HT1080 (cell line): Measurements from ENCODE around the gene NECAB2. TPM values are rescaled to one million over a fixed set of nuclear protein-coding genes. Genes with fewer than 3 reads are reported as not detected.

ENCODE experiments used
- DNase-seq: peaks from one replicate; pipeline ENCODE4 v3.0.0-alpha.2; 2015; ENCODE audit warnings: low read depth
- total RNA-seq: library from RNA; depleted of rRNA; stranded (reverse); fragments of >200 nt; shearing (Covaris generic); gene quantifications from 2 replicates; pipeline ENCODE4 v1.2.3, GENCODE V29; 2014

NECAB2 gene
- total RNA-seq, 1 experiment from 2014 or later: not detected

DNA sequence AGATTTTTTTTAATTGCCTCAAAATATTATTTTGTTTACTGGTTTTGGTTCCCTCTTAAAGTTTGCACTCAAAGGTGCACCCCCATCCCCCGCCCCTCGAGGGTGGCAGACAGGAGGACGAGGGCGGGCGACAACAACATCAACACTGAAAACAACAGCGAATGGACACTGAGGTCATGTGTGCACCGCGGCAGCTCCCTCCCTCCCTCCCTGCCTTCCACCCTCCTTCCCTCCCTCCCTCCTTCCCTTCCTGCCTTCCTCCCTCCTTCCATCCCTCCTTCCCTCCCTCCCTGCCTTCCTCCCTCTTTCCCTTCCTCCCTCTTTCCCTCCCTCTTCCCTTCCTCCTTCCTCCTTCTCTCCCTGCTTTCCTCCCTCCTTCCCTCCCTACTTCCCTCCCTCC is 16.5 kb upstream of the NECAB2 start:
- DNase-seq: no peak

DNA sequence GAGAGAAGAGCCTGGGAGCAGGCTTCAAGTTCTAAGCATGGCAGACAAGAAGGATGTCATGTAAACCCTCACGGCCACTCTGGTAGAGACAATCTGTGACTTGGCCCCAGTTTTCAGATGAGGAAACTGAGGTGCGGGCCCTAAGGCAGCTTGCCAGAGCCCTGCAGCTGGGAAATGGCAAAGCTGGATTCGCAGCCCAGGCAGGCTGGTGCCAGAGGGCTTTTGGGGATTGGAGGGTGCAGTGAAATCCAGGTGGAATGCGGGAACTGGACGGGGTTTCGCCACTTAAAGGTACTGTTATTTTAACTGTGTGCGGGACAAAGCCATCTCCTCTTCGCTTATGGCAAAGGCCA is 15.5 kb upstream of the NECAB2 start:
- no peak for DNase-seq

DNA sequence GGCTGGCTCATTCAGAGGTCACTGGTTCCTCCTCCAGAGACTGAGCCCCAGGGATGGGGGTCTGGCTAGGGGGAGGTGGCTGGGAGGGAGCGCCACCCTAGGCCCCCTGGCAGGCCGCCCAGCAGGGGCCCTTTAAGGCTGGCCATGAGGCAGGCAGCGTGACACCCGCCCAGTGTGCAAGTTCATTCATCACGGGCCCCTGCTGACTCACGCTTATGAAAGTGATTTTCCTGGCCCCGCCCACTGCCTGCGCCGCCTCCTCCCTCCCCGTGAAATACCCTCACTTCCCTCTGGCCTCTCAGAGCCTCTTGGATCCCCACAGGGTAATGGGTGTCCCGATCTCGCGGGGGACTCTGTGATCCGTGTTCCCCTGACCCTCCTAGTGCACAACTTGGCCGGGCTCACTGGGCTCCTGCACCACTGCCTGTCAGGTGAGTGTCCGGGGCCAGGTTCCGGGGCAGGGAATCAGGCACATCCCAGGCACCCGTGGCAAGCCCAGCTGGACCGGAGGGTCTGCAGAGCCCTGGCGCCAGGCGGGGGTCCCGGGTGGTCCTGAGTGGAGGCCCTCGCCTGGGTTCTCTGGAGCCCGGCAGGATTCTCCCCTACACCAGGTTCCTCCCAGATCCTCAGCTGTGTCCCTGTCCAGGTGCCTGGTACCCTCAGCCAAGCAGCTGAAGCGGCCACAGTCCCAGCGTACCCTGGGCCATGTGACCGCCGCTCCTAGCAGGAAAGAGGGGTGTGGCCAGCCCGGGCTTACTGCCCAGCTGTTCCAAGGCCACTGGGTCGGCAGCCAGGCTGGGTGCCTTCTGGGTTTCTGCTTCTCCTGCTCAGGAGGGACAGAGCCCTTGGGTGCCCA is 14.9 kb upstream of the NECAB2 start, which contains the start of gene OSGIN1:
OSGIN1 (plus strand) TSS at position 301 of the 856 bp plus-strand sequence. CDS start 4,432 bp downstream, outside the sequence.
- peak; percentile 94 for DNase-seq

DNA sequence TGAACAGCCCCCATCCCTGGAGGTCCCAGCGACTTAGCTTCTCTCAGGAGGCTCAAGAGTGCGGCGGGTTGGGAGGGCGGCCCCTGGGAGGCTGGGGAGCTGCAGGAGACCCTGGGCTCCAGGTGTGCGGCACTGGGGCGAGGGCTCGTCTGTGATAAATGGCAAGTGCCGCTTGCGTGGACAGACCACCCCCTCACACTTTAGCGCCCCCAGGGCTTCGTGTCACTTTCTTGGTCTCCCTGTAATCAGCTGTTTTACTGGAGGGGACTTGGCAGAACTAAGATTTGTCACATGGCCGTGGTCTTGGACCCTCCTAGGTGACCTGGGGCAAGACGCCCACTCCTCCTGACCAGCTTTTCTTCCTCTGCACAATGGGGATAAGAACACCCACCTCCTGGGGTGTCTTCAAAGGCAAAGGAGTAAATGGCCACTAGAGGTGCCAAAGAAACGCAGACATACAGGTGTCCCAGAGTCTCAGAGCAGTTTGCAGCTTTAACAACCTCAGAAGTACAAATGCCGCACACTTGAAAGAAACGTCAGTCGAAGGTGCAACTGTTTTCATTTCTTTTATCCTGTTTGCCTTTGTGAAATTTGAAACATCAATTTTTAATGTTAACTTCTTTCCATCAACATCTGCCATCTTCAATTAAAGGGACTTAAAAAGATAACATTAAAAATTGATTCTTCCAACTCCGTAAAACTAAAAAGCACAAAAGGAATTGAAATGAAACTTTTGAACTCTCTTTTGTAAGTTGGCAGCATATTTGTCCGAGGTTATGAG is 14.1 kb upstream of the NECAB2 start:
- DNase-seq: peak; percentile 48

DNA sequence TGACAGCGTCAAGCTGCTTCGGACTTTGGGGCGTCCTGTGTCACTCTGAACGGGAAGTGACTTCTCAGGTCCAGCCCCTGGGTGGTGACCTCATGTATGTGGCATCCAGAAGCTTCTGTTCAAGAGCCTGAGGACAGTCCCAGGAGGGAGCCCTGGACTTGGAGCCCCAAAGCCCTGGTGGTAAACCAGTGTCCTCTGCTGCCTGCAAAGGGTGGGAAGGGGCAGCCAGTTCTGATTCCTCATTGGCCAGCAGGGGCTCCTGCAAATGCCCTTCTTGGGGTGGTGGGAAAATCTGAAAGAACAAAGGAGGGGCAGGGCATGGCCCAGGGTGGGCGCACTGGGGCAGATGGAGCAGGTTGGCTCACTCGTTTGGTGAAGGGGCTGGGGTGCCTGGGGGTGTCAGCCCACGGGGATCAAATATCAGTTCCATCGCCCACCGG is 13.4 kb upstream of the NECAB2 start:
- DNase-seq: peak; percentile 51

DNA sequence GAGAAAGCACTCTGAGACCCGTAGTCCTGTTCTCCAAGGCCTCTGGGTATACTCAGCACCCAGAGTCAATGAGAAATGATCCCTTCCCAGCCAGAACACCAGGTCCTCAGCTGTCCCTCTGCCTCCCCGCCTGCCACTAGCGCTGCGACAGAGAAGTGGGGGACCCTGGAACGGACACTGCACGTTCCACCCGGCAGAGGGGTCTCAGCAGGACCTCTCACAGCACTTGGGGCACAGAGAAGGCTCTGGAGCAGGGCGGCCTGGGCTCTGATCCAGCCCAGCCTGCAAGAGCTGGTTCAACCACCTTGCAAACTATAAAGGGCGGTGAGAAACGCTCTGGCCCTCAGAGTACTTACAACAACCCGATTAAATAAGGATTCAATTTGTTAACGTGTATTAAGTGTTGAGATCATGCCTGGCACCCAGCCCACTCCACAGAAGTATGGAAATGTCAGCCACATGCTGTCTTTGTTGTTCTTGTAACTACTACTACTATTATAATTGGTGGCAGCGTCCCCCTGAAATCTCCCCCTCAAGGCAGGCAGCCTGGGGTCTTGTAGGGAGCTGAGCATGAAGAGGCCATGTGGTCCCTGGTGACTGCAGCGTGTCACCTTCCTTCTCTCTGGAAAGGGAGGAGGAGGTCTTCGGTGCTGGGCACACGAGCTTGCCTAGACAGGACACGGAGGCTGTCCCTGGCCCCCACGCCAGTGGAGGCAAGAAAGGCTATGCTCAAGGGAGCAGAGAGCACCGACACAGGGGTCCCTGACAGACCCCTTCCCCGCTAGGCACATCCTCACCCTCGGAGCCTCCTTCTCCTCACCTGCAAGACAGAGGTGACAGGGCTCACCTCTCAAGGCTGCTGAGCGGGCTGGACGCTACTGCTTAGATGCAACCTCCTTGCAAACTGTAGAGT is 12.6 kb upstream of the NECAB2 start:
- no peak for DNase-seq

DNA sequence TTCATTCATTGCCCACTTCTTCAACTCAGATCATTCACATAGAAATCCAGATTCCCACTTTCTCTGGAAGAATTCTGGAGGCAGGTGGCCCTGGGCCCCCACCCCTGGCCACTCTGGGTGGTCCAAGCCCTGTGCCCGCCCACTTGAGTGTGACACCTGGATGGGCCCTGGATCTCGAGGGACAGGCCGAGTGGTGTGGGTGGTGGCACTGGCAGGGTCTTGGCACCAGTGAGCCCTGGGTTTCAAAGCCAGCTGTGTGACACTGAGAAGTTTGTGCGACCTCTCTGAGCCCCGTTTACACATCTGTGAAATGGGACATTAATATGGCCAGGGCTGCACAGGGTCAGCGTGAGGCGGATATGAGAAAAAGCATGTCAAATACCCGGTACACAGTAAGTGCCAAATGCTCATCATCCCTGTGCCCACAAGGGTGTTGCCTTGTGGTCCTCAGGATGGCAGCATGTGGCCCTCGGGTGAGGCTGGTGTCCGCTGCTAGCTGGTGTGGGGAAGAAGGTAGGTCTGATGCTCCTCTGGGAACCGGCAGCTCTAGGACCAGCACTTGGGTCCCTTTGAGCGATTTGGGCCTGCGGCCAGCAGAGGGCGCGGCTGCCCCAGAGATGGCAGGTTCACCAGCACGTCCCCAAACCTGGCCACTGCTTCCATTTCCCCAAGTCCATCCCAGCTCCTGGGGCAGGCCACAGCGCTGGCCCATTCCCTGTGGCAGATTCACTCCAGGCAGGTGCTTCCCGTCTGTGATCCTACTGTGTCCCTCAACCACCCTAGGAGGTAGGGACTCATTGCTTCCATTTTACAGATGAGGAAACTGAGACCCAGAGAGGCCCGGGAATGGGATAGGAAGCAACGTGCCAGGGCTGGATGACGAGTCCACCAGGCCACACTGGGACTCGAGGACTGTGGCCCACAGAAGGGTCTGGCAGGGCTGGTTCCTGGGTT is 11.4 kb upstream of the NECAB2 start:
- peak; percentile 74 for DNase-seq

DNA sequence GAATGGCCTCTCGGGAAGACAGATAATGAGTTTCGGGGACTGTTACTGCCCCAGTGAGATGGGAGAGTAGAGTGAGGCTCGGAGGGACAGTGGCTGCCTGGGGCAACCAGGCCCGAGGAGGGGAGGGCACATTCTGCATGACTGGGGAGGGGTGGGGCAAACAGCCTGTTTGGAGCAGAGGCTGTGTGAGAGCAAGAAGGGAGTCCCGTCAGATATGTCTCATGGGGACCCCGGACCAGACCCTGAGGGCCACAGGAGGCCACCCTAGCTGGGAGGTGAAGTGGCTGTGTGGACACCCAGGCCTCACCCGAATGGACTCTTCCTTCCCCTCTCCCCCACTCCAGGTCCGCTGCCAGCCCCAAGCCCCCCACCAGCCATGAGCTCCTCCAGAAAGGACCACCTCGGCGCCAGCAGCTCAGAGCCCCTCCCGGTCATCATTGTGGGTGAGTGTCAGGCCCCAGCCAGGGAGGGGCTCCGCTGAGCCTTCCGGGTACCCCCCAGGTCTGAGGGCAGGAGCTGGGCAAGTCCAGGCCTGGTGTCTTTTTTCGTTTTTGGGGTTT is 10.7 kb upstream of the NECAB2 start:
- no peak for DNase-seq

DNA sequence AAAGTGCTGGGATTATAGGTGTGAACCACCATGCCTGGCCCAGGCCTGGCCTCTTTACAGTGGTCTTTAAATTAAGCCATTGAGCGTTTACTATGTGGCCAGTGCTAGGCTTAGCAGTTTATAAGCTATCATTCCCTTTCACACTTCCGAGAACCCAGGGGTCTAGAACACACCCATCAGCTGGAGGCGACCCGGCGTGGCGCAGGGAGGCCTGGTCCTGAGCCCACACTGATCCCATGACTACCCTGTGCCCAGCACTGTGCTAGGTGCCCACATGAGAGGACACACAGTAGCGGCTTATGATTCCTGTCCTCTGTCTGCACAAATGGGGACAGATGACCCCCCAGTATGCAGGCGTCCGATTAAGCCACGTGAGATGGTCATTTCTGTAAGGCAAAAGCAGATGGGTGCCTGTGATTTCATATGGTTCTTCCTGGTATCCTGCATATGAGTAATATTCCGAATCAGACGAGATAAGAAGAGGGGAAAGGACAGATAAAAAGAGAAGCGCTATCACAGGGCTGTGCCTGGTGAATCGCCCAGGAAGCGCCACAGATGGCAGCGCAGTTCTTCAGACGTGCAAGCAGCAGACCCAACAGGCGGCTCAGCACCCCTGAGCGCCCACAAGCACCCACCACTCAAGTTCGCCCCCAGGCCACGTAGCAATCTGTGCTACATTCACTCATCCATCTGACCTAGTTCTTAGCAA is 9.8 kb upstream of the NECAB2 start:
- DNase-seq: no peak

DNA sequence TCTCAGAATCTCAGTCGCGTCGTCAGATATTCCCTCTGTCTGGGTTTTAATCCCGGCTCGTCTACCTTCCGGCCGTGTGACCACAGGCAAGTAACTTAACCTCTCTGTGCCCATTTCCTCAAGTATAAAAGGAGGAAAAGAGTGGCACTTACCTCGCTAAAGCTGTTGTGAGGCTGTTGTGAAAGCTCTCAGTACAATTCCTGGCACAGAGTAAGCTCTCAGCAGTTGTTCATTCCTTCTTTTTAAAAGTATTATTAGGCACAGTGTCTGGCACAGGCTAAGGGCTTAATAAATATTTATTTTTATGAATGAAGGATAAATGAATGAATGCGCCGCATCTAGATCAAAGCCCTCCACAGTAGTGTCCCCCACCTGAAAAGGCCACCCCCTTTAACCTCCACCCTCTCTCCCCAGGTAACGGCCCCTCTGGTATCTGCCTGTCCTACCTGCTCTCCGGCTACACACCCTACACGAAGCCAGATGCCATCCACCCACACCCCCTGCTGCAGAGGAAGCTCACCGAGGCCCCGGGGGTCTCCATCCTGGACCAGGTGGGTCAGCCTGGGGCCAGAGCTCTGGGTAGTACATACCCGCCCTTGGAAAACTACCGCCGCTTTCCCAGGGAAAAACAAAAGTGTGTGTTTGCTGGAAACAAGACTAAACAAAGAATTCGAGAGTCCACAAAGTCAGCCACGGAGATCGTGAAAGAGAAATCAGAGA is 9.0 kb upstream of the NECAB2 start:
- no peak for DNase-seq

DNA sequence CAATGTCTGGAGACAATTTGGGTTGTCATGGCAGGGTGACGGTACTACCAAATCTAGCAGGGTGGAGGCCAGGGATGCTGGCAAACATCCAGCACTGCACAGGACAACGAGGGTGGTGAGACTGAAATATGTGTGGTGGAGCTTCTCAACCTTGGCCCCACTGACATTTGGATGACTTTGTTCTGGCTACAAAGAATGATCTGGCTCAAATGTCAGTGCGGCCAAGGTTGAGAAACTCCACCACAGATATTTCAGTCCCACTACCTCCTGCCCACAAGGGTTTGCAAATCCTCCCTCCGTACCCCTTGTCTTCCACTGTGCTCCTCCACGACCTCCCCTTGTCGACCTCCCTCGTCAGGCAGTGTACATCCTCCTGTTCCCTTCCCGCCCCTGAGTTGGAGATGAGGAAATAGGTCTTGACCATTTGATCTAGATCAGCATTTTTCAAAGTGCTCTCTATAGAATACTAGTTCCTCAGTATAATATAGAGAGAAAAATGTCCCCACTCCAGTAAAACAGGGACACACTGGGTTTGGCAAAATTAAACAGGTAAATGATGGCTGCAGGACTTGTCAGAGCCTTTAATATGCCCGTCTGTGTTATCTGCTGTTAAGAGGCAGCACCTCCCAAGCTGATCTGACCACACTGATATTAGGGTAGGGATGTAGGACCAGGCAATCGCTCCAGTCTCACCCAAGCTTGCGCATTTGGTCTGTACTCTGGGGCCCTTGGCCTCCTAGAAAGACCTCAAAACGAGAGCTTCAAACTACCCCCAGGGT is 8.2 kb upstream of the NECAB2 start:
- DNase-seq: no peak

DNA sequence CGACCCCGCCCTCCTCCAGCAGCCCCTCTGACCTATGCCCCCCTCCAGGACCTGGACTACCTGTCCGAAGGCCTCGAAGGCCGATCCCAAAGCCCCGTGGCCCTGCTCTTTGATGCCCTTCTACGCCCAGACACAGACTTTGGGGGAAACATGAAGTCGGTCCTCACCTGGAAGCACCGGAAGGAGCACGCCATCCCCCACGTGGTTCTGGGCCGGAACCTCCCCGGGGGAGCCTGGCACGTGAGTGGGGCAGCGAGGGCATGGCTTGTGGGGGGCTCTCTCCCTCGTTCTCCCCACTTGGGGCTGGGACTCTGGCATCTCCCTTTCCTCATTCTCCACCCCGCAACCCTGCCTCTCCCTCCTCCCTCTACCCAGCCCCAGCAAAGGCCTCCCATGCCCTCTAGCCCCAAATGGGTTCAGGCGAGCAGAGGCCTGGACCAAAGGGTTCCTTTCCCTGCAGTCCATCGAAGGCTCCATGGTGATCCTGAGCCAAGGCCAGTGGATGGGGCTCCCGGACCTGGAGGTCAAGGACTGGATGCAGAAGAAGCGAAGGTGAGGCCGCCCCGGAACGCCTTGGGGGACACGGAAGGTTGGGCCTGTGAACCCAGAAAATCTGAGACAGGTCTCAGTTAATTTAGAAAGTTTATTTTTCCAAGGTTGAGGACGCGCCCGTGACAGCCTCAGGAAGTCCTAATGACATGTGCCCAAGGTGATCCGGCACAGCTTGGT is 7.4 kb upstream of the NECAB2 start:
- DNase-seq: no peak

DNA sequence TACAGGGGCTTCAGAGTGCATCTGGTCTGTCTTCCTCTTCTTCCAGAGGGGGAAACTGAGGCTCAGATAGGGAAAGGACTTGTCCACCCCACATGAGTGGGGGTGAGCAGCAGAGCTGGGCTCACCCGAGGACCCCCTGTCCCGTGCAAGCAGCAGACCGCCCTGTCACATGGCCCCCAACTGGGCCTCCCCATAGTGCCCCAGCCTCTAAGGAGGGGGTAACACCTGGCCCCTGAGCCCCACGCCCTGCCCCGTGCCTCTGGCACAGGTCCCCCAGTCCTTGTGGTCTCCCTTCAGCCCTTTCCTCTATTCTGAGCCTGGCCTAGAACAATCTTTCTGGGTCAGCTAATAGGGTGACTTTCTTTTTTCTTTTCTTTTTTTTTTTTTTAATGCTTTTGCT is 6.5 kb upstream of the NECAB2 start:
- no peak for DNase-seq

DNA sequence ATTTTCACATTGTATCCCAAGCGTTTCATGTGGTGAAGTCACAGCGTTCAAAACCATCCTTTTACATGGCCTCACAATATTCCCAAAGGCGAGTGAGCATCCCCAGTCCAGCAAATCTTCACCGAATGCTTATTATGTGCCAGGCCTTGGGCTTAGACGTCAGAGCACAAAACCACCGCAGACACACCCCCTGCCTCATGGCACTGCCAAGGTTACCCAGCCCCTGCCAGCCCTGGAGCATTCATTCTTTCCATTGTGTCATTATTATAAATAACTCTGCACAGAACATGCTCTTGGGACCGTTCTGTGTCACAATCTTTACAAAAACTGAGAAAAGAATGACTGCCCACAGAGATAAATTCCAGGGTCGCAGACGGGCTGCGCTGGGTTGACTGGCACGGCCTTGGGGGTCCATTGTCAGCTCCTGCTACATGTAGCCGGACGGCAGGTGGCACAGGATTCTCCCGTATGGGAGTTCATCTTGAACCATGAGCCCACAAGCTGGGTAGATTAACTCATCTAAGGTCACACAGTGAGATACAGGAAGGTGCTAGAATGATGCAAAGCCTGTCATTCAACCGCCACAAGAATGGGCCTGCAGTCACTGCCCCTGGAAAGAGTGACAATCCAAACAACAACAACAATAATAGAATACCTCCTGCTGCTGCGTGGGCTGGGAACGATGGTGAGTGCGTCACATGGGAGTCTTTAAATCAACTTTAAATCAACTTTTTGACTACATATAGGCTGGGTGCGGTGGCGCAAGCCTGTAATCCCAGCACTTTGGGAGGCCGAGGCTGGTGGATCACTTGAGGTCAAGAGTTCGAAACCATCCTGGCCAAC is 4.5 kb upstream of the NECAB2 start:
- no peak for DNase-seq

DNA sequence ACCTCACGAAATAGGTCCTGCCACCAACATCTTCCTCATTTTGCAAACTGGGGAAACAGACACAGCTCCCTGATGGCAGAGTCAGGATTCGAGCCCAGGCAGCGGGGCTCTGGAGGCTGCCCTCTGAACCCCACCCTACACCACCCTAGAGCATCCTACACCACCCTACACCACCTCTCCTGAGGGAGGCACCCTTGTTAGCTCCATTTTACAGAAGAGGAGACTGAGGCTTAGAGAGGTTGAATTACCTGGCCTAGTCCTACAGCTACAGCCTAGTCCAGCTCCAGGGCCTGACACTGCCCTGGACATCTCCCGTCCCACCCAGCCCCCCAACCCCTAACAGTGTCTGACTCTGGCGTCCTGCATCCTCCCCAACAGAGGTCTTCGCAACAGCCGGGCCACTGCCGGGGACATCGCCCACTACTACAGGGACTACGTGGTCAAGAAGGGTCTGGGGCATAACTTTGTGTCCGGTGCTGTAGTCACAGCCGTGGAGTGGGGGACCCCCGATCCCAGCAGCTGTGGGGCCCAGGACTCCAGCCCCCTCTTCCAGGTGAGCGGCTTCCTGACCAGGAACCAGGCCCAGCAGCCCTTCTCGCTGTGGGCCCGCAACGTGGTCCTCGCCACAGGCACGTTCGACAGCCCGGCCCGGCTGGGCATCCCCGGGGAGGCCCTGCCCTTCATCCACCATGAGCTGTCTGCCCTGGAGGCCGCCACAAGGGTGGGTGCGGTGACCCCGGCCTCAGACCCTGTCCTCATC is 3.2 kb upstream of the NECAB2 start:
- DNase-seq: no peak
